Suprapubic skin (tissue), 4 donors: ENCODE measurements around the gene AHCYL1. TPM values are rescaled to one million over a fixed set of nuclear protein-coding genes. Genes with fewer than 3 reads are reported as not detected.

ENCODE experiments used
- DNase-seq, 2 donors: peaks; one replicate each; pipeline ENCODE4 v3.0.0-alpha.2; 2019; ENCODE audit warnings: low spot score in 2 of 2
- H3K27ac ChIP-seq: fragments of 200-600 bp; sonication (generic); one replicate; pipeline ENCODE4 v1.5.1; 2019
- H3K27me3 ChIP-seq: fragments of 200-600 bp; sonication (generic); one replicate; pipeline ENCODE4 v1.5.1; 2019
- H3K36me3 ChIP-seq: fragments of 200-600 bp; sonication (generic); one replicate; pipeline ENCODE4 v1.5.1; 2019
- H3K4me1 ChIP-seq: fragments of 200-600 bp; sonication (generic); one replicate; pipeline ENCODE4 v1.5.1; 2019
- H3K4me3 ChIP-seq: fragments of 200-600 bp; sonication (generic); one replicate; pipeline ENCODE4 v1.5.1; 2019; ENCODE audit warnings: mild to moderate bottlenecking
- H3K9me3 ChIP-seq: fragments of 200-600 bp; sonication (generic); one replicate; pipeline ENCODE4 v1.5.1; 2019
- CTCF ChIP-seq, 2 donors: fragments of 200-600 bp in 1 of 2; fragments of 450-650 bp in 1 of 2; sonication (generic) in 1 of 2; IDR thresholded peaks; one replicate each; pipeline ENCODE4 v1.5.1; 2016 to 2019; ENCODE audit warnings: antibody characterized with exemption in 2 of 2, mild to moderate bottlenecking in 1 of 2, moderate library complexity in 1 of 2
- EP300 ChIP-seq: sonication (generic); formaldehyde crosslinking; IDR thresholded peaks from one replicate; pipeline ENCODE4 v1.6.1; 2017; ENCODE audit warnings: antibody characterized with exemption
- POLR2A ChIP-seq, 2 donors: fragments of 450-650 bp; IDR thresholded peaks; one replicate each; pipeline ENCODE4 v1.6.1; 2017; ENCODE audit warnings: antibody characterized with exemption in 2 of 2, mild to moderate bottlenecking in 2 of 2, moderate library complexity in 2 of 2
- POLR2AphosphoS5 ChIP-seq, 3 donors: sonication (generic); formaldehyde crosslinking; IDR thresholded peaks; one replicate each; pipeline ENCODE4 v1.6.1; 2017; ENCODE audit warnings: antibody characterized with exemption in 3 of 3
- WGBS: methylation state at CpG from one replicate; pipeline ENCODE4 v1.1.5; 2018; 5-methylcytosine and 5-hydroxymethylcytosine counted together
- total RNA-seq, 4 donors: library from RNA; depleted of rRNA; stranded (reverse); fragments of >200 nt; gene quantifications; one replicate each; pipeline ENCODE4 v1.1.0, GENCODE V29; 2016

AHCYL1 gene
- 10 to 100 TPM; 37.7 to 50.4 (median 48.6) TPM for total RNA-seq

DNA sequence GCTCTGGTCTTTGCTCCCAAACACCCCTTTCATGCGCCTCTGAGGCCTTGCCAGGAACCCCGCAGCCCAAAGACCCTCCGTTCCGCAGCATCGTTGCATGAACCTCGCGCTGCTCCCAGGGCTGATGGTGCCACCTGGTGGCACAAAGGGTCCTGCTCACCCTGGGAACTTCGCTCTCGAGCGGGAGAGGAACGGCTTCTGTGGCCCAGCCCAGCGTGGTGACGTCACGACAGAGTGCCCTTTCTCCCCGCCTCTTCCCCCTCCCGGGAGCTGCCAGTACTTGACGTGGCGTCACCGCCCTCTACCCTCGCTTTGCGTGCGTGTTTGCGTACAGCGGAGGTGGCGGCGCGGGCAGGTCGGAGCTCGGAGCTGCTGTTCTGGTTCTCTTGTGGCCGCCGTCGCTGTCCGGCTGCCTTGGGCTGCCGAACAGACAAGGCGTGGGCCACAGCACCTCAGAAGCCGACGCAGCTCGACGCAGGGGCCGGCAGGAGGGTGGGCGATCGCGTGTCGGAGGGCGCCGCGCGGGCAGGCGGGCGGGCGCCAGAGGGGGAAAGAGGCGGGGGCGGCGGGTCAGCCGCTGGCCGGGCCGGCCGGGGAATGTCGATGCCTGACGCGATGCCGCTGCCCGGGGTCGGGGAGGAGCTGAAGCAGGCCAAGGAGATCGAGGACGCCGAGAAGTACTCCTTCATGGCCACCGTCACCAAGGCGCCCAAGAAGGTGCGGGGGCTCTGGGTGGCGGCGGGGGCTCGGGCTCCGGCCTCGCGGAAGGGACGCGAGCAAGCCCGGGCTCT lies at the start of gene AHCYL1:
Gene AHCYL1 (plus strand): TSS at position 310 of the 791 bp plus-strand sequence. CDS start 288 bp downstream, at position 598.
- Histone ChIP-seq H3K27me3 (no peaks in the 10 kb centered on the region), H3K4me3 (peak within 1 kb of the TSS; percentile 91), H3K9me3 (no peaks in the 10 kb centered on the region), H3K27ac (peak within 1 kb of the TSS; percentile 94), H3K4me1 (peaks cover 80% of the 10 kb centered on the region), H3K36me3 (no peaks in the 10 kb centered on the region)
- TF ChIP-seq EP300 (peak; percentile 60), POLR2AphosphoS5 (IDR thresholded peaks at IDR 0.05) (peak; percentile 95 to 99 (median 96)), CTCF (IDR thresholded peaks at IDR 0.05) (peak; percentile 97 to 99), POLR2A (IDR thresholded peaks at IDR 0.05) (peak; percentile 62 to 97)
- 0% methylated on average over 30 of the region's 79 CpGs for WGBS
- DNase-seq: peak; percentile 100

DNA sequence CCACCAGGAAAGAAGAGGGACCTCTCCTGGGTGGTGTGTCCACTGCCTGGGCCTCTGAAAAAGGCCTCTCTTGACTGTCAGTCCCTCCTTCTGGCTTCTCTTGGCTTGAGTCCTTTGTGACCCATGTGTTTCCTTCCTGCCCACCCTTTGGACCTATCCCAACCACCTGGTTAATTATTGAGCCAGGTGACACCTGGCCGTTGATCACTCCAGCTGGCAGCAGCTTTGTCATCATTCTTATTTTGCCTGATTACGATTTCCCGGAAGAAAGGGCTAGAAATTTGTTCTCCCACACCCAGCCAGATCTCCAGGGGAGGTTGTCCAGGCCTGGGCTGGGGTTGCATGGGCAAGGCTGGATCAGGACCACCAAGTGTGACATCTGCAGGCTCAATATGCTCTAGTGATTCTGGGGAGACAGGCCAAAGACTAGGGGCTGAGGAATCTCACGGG lies 49.1 kb upstream of the AHCYL1 start:
- Histone ChIP-seq H3K27me3 (no peaks in the 10 kb centered on the region), H3K4me3 (no peak overlapping the region), H3K27ac (no peak overlapping the region), H3K4me1 (peaks cover 15% of the 10 kb centered on the region), H3K36me3 (no peaks in the 10 kb centered on the region), H3K9me3 (peaks cover 9% of the 10 kb centered on the region)
- TF ChIP-seq CTCF (IDR thresholded peaks at IDR 0.05) (no peak), POLR2AphosphoS5 (IDR thresholded peaks at IDR 0.05) (no peak), POLR2A (IDR thresholded peaks at IDR 0.05) (no peak), EP300 (no peak)
- no peak for DNase-seq
- WGBS: 42% methylated on average over 3 of the region's 4 CpGs

DNA sequence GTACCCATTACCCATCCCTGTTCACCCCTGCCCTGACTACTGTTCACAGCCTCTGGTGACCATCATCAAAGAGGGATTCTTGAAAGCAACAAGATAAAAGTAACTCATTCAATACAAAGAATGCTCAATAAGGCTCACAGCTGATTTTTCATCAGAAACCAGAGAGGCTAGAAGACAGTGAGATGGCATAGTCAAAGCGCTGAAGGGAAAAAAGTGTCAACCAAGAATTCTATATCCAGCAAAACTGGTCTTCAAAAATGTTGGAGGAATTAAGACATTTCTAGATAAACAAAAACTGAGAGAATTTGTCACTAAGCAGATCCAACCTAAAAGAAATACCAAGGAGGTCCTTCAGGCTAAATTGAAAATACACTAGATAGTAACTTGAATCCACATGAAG lies 46.8 kb upstream of the AHCYL1 start:
- H3K4me1 ChIP-seq: peaks cover 4% of the 10 kb centered on the region
- peaks cover 9% of the 10 kb centered on the region for H3K9me3 ChIP-seq
- H3K27ac ChIP-seq: no peak overlapping the region
- H3K27me3 ChIP-seq: no peaks in the 10 kb centered on the region
- WGBS: 94% methylated on average over 1 of the region's 1 CpG
- no peak for DNase-seq
- TF ChIP-seq EP300 (no peak), CTCF (IDR thresholded peaks at IDR 0.05) (no peak), POLR2AphosphoS5 (IDR thresholded peaks at IDR 0.05) (no peak), POLR2A (IDR thresholded peaks at IDR 0.05) (no peak)
- H3K36me3 ChIP-seq: no peaks in the 10 kb centered on the region
- H3K4me3 ChIP-seq: no peak overlapping the region

DNA sequence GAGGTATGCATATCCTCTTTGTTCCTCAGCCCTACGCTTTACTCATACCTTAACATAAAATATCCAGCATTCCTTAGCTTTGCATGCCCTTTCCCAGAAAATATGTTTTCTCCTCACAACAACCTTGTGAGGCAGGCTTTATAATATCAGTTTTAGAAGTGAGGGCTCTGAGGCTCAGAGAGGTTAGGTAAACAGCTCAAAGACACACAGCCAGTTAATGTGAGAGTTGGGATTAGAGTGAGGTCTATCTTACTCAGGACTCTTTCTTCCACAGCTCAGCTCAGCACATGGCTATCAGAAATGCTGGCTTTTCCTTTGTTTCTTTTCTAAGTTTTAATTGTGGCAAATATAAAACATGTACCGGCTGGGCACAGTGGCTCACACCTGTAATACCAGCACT lies 46.0 kb upstream of the AHCYL1 start:
- Histone ChIP-seq H3K27ac (no peak overlapping the region), H3K36me3 (no peaks in the 10 kb centered on the region), H3K4me3 (no peak overlapping the region), H3K27me3 (no peaks in the 10 kb centered on the region), H3K4me1 (peaks cover 3% of the 10 kb centered on the region), H3K9me3 (peaks cover 9% of the 10 kb centered on the region)
- DNase-seq: no peak
- 100% methylated on average over 2 of the region's 2 CpGs for WGBS
- TF ChIP-seq POLR2AphosphoS5 (IDR thresholded peaks at IDR 0.05) (no peak), CTCF (IDR thresholded peaks at IDR 0.05) (no peak), EP300 (no peak), POLR2A (IDR thresholded peaks at IDR 0.05) (no peak)

GRCh38 chr1:109942434-109942833 lies 42.1 kb upstream of the AHCYL1 start:
- no peak for DNase-seq
- Histone ChIP-seq H3K4me1 (peaks cover 3% of the 10 kb centered on the region), H3K27me3 (no peaks in the 10 kb centered on the region), H3K4me3 (no peak overlapping the region), H3K36me3 (no peaks in the 10 kb centered on the region), H3K9me3 (peaks cover 5% of the 10 kb centered on the region), H3K27ac (no peak overlapping the region)
- WGBS: 95% methylated on average over 2 of the region's 2 CpGs
- TF ChIP-seq POLR2A (IDR thresholded peaks at IDR 0.05) (no peak), POLR2AphosphoS5 (IDR thresholded peaks at IDR 0.05) (no peak), EP300 (no peak), CTCF (IDR thresholded peaks at IDR 0.05) (no peak)
